ENCODE results near the gene BRD1.

GRCh38 chr22:49776891-49777290 is 50.8 kb downstream of the BRD1 start:
- TF ChIP-seq ETV5 (CRISPR knock-in tag; IDR thresholded peaks at IDR 0.05; ENCODE audit: low read depth), result no peak
- no peak for TF ChIP-seq ZNF584 (CRISPR knock-in tag; IDR thresholded peaks at IDR 0.05; ENCODE audit: low read depth)
- TF ChIP-seq RAD21 (CRISPR knock-in tag; conservative IDR thresholded peaks at IDR 0.05 in 1 of 2, IDR thresholded peaks at IDR 0.05 in 1 of 2), result no peak
- TF ChIP-seq POLR2A (conservative IDR thresholded peaks at IDR 0.05), result no peak
- TF ChIP-seq TRIM28 (IDR thresholded peaks at IDR 0.05), result no peak
- TF ChIP-seq MYNN (IDR thresholded peaks at IDR 0.05), result no peak
- TF ChIP-seq MYNN (CRISPR knock-in tag; IDR thresholded peaks at IDR 0.05), result no peak
- TF ChIP-seq TEAD4 (IDR thresholded peaks at IDR 0.05; ENCODE audit: low read length), result no peak
- no peak for TF ChIP-seq TEAD4 (CRISPR knock-in tag; IDR thresholded peaks at IDR 0.05; ENCODE audit: borderline replicate concordance)
- TF ChIP-seq, protein P1, sequence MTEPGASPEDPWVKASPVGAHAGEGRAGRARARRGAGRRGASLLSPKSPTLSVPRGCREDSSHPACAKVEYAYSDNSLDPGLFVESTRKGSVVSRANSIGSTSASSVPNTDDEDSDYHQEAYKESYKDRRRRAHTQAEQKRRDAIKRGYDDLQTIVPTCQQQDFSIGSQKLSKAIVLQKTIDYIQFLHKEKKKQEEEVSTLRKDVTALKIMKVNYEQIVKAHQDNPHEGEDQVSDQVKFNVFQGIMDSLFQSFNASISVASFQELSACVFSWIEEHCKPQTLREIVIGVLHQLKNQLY (CRISPR knock-in tag; conservative IDR thresholded peaks at IDR 0.05), result no peak
- no peak for TF ChIP-seq CTCF (IDR thresholded peaks at IDR 0.05 in 2 of 3, conservative IDR thresholded peaks at IDR 0.05 in 1 of 3; ENCODE audit: insufficient read depth in 2 of 3, low read depth in 1 of 3, low read length in 3 of 3)
- no peak for TF ChIP-seq ELK1 (CRISPR knock-in tag; IDR thresholded peaks at IDR 0.05)

All from K562 (cell line).